ENCODE measurements around the gene TLX3.

Gene TLX3

DNA sequence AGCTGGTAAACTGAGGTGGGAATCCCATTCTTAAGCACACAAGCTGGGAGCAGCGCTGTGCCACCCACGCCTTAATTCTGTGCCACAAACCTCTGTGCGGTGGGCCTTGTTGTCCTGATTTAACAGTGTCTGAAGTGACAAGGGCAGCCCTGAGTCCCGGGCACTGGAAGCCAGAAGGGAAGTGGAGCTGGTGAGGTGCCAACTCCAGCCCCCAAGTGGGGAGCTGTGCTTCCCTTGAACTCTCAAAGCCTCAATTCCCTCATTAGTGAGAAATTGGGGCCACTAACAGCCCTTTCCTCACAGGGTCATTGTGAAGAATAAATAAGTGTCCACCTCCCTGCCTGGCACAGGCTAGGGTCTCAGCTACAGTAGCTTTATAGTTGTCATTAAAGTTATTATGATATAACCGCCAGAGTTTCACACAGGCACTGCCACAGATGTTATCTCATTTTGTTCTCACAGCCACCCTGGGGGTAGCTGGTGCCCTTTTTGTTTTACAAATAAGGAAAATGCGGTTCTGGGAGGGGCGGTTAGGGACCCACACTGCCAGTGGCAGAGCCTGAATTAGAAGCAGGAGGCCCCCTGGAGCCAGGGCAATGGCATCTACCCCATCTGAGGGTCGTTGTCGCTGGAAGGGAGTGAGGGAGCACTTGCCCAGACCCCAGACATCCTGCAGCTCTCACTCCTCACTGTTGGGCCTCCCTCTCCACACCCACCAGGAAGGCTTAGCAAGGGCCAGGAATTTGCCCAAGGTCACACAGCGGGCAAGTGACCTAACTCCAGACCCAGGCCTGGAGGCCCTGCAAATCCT lies 2.1 kb upstream of the TLX3 start:
- DNase-seq = no peak

DNA sequence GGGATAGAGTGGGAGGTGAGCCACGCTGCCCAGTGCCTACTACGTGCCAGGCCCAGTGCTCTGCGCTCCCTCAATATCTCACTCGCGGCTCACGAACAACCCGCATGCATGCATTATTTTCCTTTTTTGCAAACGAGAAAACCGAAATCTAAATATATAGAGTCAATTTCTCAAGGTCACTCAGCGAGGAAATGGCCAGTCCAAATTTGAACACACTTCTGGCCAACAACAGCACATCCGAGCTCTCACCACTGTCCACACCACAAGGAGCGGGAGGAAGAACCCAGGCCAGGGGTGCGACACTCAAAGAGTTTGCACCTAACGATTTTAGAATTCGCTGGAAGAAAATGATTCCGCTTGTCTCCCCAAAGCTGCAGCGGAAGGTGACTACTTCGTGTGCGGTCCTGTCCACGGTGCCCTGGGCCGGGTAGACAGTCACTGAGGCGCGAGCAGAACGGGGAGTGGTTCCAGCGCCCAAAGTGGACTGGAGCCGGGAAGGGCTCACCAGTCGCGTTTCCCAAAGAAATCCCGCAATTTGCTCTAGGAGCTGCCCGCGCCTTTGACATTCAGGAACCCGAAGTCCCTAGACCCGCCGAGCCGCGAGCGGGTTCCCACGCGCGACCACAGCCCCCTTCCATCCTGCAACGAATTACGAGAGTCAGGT lies 1.1 kb upstream of the TLX3 start:
- DNase-seq = no peak

DNA sequence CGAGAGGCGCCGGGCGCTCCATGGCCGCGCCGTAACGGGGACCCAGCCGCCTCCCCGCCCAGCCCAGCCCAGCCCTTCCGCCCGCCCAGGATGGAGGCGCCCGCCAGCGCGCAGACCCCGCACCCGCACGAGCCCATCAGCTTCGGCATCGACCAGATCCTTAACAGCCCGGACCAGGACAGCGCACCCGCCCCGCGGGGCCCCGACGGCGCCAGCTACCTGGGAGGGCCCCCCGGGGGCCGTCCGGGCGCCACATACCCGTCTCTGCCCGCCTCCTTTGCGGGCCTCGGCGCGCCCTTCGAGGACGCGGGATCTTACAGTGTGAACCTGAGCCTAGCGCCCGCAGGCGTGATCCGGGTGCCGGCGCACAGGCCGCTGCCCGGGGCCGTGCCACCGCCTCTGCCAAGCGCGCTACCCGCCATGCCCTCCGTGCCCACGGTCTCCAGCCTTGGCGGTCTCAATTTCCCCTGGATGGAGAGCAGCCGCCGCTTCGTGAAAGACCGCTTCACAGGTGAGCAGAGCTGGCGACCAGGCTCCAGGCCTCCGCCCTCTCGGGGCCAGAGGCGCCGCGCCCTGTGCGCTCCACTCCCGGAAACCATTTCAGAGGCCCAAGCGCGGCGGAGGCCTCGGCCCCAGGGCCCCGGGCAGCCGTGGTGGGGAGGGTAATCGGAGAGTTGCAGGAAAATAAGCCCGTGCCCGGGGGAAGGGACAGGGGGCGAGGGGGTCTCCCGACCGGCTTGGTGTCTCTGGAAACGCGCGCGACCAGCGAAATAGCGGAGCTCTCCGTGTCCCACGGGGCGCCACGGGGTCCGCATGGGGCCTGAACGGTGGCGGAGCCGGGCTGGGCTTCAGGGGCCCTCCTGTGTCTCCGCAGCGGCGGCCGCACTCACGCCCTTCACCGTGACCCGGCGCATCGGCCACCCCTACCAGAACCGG lies 496 bp downstream of the TLX3 start:
- DNase-seq = no peak

DNA sequence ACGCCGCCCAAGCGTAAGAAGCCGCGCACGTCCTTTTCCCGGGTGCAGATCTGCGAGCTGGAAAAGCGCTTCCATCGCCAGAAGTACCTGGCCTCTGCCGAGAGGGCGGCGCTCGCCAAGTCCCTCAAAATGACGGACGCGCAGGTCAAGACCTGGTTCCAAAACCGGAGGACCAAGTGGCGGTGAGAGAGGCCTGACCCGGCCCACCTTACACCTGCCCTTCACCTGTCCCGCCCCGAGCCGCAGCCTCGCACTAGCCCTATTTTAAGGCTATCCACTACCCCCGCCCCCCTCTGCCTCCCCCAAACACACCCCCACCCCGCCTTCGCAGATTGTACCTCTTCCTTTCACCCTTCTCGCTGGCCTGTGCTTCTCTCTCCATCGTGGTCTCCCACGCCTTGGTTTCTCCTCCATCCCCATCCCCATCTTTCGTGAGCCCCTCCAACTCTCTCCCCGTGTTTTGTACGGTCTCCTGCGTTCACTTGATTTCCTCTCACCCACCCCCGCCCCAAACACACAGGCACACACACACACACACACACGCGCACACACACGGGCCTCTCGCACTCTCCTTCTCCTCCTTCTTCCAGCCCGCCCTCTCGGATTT lies 1.3 kb downstream of the TLX3 start:
- DNase-seq = no peak

DNA sequence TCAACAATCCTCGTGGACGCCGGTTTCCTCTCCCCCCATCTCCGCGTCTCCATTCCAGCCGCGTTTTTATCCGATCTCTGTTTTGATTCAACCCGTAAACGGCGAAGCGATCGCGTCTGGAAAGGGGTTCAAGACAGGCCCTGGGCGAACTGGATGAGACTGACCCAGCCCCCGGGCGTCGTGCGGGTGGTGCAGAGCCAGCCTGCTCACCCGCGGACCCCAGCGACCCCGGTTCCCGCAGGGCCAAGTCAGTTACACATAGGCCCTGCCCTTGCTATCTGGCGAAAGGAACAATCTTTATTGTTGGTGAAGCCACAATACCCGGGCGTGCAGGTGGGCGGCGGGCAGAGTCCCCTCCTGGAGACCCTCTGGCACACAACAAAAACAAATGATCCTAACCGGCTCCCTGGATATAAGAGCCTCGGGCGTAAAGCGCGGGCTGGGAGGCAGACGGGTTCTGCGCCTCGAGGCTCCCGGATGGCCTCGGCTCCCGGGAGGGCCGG lies 1.8 kb downstream of the TLX3 start:
- DNase-seq = no peak

DNA sequence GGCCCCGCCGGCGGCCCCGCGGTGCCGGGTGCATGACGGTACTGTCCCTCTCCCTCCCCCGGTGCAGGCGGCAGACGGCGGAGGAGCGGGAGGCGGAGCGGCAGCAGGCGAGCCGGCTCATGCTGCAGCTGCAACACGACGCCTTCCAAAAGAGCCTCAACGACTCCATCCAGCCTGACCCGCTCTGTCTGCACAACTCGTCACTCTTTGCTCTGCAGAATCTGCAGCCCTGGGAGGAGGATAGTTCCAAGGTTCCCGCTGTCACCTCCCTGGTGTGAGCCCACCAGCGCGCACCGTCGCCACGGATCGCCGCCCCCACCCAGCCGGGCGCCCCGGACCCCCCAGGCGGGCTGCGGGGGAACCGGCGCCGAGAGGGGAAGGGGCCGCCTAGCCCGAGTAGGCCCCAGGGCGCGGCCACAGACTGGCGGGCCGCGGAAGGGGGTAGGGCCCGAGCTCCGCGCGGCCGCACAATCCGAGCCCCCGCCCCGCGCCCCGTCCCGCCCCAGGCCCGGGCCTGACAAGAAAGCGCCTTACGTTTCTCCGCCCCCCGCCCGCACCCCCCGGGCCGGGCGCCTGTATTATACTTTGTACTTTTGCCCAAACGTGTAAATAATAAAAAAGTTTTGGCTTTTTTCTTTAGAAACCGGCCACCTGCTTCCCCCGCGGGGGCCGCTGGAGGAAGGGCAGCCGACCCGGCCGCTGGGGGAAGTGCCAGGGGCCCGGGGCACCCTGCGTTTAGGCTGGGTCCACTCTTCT lies 2.5 kb downstream of the TLX3 start:
- no peak for DNase-seq

DNA sequence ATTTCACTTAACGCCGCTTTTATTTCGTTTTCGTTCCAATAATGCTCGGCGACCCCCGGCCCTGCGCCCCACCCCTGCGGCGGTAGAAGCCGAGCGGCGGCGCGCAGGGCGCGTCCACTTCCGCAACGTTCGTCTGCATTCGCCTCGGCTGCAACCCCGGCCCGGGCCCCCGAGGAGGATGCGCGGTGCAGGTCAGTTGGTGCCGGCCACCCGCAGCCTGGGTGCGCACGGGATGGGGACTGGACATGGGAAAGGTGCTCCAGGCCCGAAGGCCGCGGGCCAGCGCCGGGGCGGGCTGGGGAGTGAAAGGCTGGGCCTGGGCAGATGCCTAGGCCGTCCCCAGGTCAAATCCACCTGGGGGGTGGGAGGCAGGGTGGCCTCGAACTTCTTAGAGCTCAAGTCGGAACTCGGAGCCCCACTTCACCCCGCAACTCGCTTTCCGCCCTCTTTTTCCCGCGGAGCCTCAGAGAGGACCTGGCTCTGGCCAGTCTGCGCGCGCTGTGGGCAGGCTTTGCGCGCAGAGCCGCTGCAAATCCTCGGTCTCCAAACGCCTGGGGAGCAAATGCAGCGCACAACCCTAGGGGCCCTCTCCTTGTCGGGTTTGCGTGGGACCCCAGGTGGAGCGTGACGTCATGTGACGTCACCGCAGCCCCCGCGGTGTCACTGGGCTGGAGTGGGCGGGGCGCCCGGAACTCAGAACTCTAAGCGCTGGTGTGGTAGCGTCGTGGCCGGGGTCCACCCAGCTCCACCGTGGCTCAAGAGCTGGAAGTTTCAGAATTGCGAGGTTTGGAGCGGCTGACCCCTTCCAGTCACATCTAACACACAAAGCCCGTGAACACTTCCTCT lies 3.3 kb downstream of the TLX3 start:
- no peak for DNase-seq

DNA sequence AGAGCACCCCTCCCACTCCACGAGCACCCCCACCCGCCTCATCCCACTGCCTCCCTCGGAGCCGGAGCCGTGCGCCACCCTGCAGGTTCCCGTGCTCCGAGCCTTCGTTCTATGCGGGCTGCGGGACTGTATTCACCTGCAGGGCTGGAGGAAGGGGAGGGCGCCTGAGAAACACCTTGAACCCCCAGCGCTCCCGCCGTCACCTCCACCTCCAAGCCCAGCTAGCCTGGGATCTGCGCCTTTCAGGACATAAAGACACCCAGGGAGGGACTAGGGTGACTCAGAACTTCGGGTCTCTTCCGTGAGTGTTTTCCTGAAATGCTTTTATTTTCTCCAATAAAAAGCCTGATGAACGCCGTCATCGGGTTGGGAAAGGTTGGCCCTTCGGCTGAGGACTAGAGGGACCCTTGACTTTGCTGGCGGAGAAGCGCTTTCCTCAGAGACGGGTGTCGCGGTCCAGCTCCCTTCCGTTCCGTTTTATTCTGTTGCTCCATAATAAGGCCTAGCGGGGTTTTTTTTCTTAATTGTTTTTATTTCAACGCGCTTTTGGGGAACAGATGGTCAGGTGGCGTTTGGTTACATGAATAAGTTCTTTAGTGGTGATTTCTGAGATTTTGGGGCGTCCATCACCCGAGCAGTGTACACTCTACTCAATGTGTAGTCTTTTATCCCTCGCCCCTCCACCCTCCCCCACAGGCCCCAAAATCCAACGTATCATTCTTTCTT lies 4.6 kb downstream of the TLX3 start:
- no peak for DNase-seq

DNA sequence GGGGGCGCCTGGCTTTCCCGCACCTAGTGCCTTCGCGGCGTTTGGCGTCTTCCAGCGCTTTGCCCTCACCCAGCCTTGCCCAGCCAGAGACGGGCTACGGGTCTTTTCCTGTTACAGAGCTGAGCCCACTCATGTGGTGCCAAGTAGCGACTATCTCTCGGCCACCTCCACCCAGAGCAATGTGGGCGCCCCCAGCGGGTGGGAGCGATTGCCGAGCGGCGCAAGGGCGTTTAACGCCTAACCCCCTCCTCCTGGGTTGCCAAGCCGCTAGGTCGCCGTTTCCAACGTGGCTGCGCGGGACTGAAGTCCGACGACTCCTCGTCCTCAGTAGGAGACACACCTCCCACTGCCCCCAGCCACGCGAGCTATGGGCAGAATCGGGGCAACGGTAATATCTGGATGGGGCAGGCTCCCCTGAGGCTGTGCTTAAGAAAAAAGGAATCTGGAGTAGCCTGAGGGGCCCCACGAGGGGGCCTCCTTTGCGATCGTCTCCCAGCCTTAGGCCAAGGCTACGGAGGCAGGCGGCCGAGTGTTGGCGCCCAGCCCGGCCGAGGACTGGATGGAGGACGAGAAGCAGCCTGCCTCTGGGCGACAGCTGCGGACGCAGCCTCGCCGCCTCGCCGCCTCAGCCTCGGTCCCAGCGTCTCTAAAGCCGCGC lies 5.8 kb downstream of the TLX3 start:
- no peak for DNase-seq

DNA sequence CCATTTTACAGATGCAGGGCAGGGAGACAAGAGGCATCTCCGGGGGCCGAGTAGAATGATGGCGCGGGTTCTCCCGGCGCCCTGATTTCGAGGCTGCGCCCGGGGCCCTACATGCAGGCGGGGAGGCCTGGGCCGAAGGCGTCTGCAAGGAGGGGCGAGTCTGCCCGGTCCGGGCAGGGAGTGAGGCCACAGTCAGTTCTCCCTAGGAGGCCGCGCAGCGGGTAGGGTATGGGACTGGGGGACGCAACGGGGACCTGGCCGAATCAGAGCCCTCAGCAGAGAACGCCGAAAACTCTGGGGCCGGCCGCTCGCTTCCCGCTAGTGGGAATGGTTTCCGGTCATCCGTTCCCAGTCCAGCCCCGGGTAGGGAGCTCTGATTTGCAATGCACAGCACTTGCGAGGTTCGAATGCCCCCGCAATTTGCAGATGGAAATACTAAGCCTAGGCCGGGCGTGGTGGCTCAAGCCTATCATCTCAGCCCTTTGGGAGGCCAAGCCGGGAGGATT lies 6.4 kb downstream of the TLX3 start:
- DNase-seq = no peak

DNA sequence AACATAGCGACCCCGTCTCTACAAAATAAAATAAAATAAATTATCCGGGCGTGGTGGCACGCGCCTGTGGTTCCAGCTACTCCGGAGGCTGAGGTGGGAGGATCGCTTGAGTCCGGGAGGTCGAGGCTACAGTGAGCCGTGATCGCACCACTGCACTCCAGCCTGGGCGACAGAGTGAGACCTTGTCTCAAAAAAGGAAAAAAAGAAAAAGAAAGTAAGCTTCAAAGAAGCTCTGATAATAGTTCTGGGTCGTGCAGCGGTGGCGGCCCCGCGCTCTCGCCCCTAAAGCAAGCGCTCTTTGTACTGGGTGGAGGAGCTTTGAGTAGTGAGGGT lies 6.8 kb downstream of the TLX3 start:
- no peak for DNase-seq

DNA sequence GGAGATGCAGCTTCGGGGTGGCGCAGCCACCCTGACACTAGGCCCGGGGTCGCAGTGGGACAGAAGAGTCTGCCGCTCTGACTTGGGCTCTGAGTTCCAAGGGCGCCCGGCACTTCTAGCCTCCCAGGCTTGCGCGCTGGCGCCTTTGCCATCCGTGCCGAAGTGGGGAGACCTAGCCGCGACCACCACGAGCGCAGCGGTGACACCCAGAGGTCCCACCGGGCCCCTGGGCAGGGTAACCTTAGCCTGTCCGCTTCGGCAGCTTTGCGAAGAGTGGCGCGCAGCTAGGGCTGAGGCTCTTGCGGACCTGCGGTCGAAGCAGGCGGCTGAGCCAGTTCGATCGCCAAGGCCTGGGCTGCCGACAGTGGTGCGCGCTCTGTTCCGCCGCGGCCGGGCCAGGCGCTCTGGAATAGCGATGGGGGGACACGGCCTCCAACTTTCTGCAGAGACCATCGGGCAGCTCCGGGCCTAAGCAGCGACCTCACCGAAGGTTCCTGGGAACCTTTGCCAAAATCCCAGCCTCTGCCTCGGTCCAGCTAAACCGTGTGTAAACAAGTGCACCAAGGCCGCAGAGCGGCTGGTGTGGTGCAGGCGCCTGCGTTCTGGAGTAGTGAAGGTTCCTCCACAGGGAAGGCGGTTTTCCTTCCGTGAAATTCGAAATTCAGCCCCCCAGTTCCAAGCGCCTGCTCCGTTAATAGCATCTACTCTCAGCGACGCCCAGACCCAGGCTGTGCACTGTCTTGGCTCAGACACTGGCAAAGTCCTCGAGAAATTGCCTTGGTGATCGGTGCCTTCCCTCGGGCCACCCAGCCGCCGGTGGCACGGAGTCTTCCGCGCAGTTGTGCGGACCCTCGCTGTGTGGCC lies 7.4 kb downstream of the TLX3 start:
- DNase-seq = no peak

DNA sequence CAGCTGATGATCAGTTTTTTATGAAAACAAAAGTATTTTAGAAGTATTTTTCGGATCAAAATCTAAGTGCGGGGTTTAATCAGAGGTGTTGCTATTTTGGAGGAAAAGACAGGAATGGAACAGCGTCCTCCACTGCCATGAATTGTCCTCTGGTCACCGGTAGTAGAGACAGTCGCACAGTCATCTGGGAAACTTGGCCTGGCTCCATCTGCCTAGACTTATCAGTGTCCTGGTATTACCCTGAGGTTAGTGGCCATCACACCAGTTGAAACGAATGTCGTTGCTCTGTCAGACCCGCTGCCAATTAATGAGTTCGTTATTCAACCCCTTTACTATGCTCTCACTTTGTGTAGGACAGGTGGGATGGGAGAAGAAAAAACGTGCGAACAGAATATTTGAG lies 8.2 kb downstream of the TLX3 start:
- DNase-seq = no peak

DNA sequence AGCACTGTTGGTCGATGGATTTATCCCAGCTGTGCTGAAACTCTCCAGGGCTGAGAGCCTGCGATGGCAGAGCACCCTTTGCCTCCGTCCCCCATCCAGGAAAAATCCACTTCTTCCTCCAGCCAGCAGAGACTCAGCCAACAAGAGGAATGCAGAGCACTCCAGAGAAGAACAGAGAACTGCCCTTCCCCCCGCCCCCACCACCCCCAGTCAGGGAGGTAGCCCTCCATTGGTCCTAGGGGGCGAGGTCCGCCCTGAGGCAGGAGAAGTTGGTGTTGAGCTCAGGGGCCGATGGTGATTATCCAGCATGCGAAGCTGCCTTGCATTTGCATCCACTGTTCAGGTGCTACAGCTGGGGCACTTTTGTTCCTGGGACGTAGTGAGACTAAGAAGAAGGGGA lies 9.0 kb downstream of the TLX3 start:
- no peak for DNase-seq

DNA sequence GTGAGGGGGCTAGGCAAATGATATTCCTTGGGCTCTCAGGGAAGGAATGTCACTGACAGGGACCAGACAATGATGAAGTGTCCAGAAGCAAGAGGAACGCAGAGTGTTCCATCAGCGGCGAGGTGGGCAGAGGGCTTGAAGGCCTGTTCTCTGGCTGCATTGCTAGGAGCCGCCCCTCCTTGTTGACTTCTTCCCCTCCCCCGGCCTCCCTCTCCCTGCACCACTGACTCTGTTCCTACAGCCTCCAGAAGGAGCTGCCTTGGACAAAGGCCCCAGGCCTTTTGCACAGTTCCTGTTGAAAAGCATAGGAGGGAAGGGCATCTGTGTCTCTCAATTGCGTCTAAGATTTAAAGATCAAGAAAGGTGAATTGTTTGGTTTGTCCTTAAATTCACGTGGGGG lies 12.4 kb downstream of the TLX3 start:
- DNase-seq = no peak

DNA sequence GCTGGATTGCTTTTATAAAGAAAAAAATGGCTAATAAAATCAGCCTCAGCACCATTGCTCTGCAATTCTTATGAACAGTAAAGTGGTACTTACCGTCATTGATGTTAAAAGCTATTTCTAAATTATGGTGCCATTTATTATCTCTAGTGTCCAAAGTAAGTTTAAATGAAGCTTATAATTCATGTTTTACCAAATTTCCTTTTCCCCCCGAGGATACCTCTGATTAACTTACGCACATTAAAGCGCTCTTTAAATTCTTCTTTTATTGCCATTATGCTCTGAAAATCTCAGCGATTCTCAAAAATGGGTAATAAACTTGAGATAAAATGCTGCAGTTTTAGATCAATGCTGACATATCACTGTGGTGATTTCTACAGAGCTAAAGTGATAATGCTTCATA lies 13.5 kb downstream of the TLX3 start:
- DNase-seq = no peak

DNA sequence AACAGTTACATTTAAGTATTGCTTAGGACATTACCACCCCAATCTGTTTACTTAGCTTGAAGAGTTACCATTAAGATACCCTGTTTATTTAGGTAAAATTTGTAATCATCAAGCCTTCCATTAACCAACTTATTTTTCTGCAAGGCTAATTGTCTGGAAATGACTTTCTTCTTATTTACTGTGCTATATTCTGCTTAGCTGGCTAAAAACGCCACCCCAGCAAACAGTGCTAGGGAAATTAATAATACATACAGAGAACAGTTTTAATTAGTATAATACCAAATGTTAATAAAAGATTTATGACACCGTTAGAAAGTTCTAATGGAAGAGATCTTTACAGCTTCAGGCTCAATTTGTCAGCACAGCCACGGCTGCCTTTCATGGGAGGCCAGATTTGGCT lies 14.0 kb downstream of the TLX3 start:
- DNase-seq = no peak

DNA sequence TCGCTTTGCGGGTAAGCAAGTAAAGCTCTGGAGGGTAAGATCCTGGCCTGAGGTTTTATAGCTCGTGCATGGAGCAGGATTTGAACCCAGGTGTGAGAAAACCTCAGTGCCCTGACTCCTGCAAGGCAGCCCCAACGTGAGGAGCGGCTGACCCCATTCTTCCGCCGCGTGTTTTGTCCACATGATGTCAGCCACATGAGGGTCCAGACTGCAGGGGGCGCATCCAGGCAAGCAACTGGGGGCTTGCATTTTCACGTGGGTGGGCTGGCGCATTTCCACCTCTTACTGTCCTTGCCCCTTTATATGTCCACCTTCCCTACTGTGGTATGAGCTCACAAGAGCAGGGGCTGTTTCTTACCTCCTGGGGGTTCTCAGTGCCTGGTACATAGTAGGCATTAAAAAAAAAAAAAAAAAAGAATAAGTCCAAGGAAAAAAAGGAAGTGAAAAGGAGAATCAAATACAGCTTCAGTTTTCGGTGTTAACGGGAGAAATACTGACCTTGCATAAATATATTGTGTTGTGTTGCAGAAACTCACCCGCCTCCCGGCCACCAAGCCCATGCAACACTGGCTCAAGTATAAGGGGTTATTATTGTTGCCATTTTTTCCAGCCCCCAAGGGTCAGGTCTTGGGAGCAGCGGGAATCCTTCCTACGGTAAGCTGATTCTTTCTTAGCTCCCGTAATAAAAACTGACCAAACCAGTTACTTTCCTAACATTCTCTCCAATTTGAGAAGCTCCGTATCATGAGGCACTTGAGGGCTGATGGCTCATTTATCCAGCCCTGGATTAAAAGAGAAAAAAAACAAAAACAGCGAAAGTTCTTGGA lies 15.0 kb downstream of the TLX3 start:
- no peak for DNase-seq

All from SHP77 (cell line).